GM23338 (cell line): ENCODE results near the gene CHN2. TPM values are rescaled to one million over a fixed set of nuclear protein-coding genes. Genes with fewer than 3 reads are reported as not detected.

Experiments
- ATAC-seq: fragments of 200-7000 bp; cut with Tn5 transposase; 3 replicates; pipeline ENCODE4 v1.9.1; 2020
- DNase-seq: peaks from one replicate; pipeline ENCODE4 v3.0.0-alpha.2; 2015; ENCODE audit warnings: low spot score
- H2AFZ ChIP-seq: fragments of 200-600 bp; sonication (generic); 2 replicates; pipeline ENCODE4 v1.8.0; 2016; ENCODE audit warnings: antibody characterized with exemption, mild to moderate bottlenecking, moderate library complexity
- H3F3A ChIP-seq: fragments of 200-600 bp; sonication (generic); replicated peaks from 2 replicates; pipeline ENCODE4 v1.8.0; 2017; ENCODE audit warnings: antibody characterized with exemption, mixed run types, low read depth
- H3K27ac ChIP-seq: fragments of 200-600 bp; sonication (generic); 2 replicates; pipeline ENCODE4 v1.6.1; 2016; ENCODE audit warnings: low read depth
- H3K27me3 ChIP-seq: fragments of 200-600 bp; sonication (generic); 2 replicates; pipeline ENCODE4 v1.8.0; 2016; ENCODE audit warnings: mild to moderate bottlenecking, mixed run types, moderate library complexity; ENCODE audit not compliant: insufficient read depth
- H3K36me3 ChIP-seq: fragments of 200-600 bp; sonication (generic); 2 replicates; pipeline ENCODE4 v1.8.0; 2016; ENCODE audit warnings: mild to moderate bottlenecking; ENCODE audit not compliant: insufficient read depth
- H3K4me1 ChIP-seq: fragments of 200-600 bp; sonication (generic); 2 replicates; pipeline ENCODE4 v1.8.0; 2016; ENCODE audit warnings: mild to moderate bottlenecking, moderate library complexity; ENCODE audit not compliant: insufficient read depth
- H3K4me2 ChIP-seq: fragments of 200-600 bp; sonication (generic); 2 replicates; pipeline ENCODE4 v1.7.1; 2017; ENCODE audit warnings: mixed run types
- H3K4me3 ChIP-seq: fragments of 200-600 bp; sonication (generic); 2 replicates; pipeline ENCODE4 v1.6.1; 2016; ENCODE audit warnings: mixed run types
- H3K79me2 ChIP-seq: fragments of 200-600 bp; sonication (generic); replicated peaks from 2 replicates; pipeline ENCODE4 v1.8.0; 2017; ENCODE audit warnings: mild to moderate bottlenecking; ENCODE audit not compliant: insufficient read depth
- H3K9me2 ChIP-seq: fragments of 200-600 bp; sonication (generic); 2 replicates; pipeline ENCODE4 v1.8.0; 2017; ENCODE audit not compliant: insufficient read depth
- H4K20me1 ChIP-seq: fragments of 200-600 bp; sonication (generic); replicated peaks from 2 replicates; pipeline ENCODE4 v1.8.0; 2017; ENCODE audit warnings: mild to moderate bottlenecking; ENCODE audit not compliant: insufficient read depth
- H3K27ac Mint-ChIP-seq: 2 replicates; pipeline ENCODE4 v1.8.0; 2020; ENCODE audit warnings: inconsistent platforms, mild to moderate bottlenecking, moderate library complexity, mixed read lengths
- H3K27me3 Mint-ChIP-seq: 3 replicates; pipeline ENCODE4 v1.8.0; 2022; ENCODE audit warnings: low read depth, mild to moderate bottlenecking, moderate library complexity, mixed read lengths, inconsistent platforms; ENCODE audit not compliant: insufficient read depth, poor library complexity
- H3K36me3 Mint-ChIP-seq: 3 replicates; pipeline ENCODE4 v1.8.0; 2021; ENCODE audit warnings: low read depth, mild to moderate bottlenecking, inconsistent platforms, moderate library complexity, mixed read lengths
- H3K4me1 Mint-ChIP-seq: 3 replicates; pipeline ENCODE4 v1.8.0; 2020; ENCODE audit warnings: mild to moderate bottlenecking, inconsistent platforms, mixed read lengths
- H3K4me3 Mint-ChIP-seq: 3 replicates; pipeline ENCODE4 v1.8.0; 2021; ENCODE audit warnings: moderate library complexity, mild to moderate bottlenecking, inconsistent platforms, mixed read lengths
- H3K9me3 Mint-ChIP-seq: 3 replicates; pipeline ENCODE4 v1.8.0; 2020; ENCODE audit warnings: moderate library complexity, mild to moderate bottlenecking, inconsistent platforms, mixed read lengths
- CREB1 ChIP-seq: fragments of 250-450 bp; sonication (Bioruptor Pico); IDR thresholded peaks from 2 replicates; pipeline ENCODE4 v1.5.0; 2020; ENCODE audit warnings: low read depth, mild to moderate bottlenecking, moderate library complexity
- EZH2 ChIP-seq: fragments of 200-600 bp; sonication (generic); IDR thresholded peaks from one replicate; pipeline ENCODE4 v1.8.0; 2017; ENCODE audit warnings: antibody characterized with exemption, mild to moderate bottlenecking, low read depth; ENCODE audit not compliant: unreplicated experiment
- EZH2phosphoT487 ChIP-seq: fragments of 200-600 bp; sonication (generic); IDR thresholded peaks from one replicate; pipeline ENCODE4 v1.8.1; 2018; ENCODE audit warnings: antibody characterized with exemption; ENCODE audit not compliant: unreplicated experiment
- JUNB ChIP-seq: IDR thresholded peaks from one replicate; pipeline ENCODE4 v1.6.1; 2016; ENCODE audit warnings: antibody characterized with exemption; ENCODE audit not compliant: unreplicated experiment
- NANOG ChIP-seq: IDR thresholded peaks from 2 replicates; pipeline ENCODE4 v1.6.1; 2016; ENCODE audit warnings: antibody characterized with exemption, borderline replicate concordance
- POLR2AphosphoS5 ChIP-seq: IDR thresholded peaks from 2 replicates; pipeline ENCODE4 v1.6.1; 2016; ENCODE audit warnings: antibody characterized with exemption, low read depth
- STAT1 ChIP-seq: IDR thresholded peaks from one replicate; pipeline ENCODE4 v1.6.1; 2016; ENCODE audit warnings: antibody characterized with exemption; ENCODE audit not compliant: unreplicated experiment
- ZNF114 ChIP-seq: fragments of 250-450 bp; sonication (Bioruptor Pico); IDR thresholded peaks from 2 replicates; pipeline ENCODE4 v1.5.0; 2020; ENCODE audit warnings: mild to moderate bottlenecking, moderate library complexity
- ZNF331 ChIP-seq: fragments of 250-450 bp; sonication (Bioruptor Pico); IDR thresholded peaks from 2 replicates; pipeline ENCODE4 v1.5.0; 2020; ENCODE audit warnings: low read depth, mild to moderate bottlenecking, moderate library complexity
- polyA plus RNA-seq: library from polyadenylated mRNA; unstranded; fragments of >200 nt; fragmentation: Nextera tagmentation; extraction: Ambion mirVana; gene quantifications from 2 replicates; pipeline ENCODE4 v1.2.1, GENCODE V29; 2016
- total RNA-seq: library from RNA; depleted of rRNA; stranded (reverse); fragments of >200 nt; shearing (Covaris generic); gene quantifications from 2 replicates; pipeline ENCODE4 v1.2.3, GENCODE V29; 2014
- TF ChIP-seq, protein P1 (sequence below): fragments of 250-450 bp; sonication (Bioruptor Pico); IDR thresholded peaks from 2 replicates; pipeline ENCODE4 v1.5.0; 2020; ENCODE audit warnings: mild to moderate bottlenecking, moderate library complexity
- TF ChIP-seq, protein P2 (sequence below), 2 experiments: fragments of 200-600 bp in 1 of 2; sonication (generic) in 1 of 2; conservative IDR thresholded peaks; 2 replicates each; pipeline versions ENCODE4 v1.5.1 to v1.6.1; 2016 to 2017; ENCODE audit warnings: antibody characterized with exemption in 2 of 2, low read depth in 2 of 2, mild to moderate bottlenecking in 2 of 2, moderate library complexity in 1 of 2
- TF ChIP-seq, protein P3 (sequence below): IDR thresholded peaks from 2 replicates; pipeline ENCODE4 v1.6.1; 2016; ENCODE audit warnings: antibody characterized with exemption
- TF ChIP-seq, protein P4 (sequence below): IDR thresholded peaks from one replicate; pipeline ENCODE4 v1.6.1; 2018; ENCODE audit warnings: antibody characterized with exemption; ENCODE audit not compliant: unreplicated experiment

The CHN2 gene
- total and polyA plus RNA-seq, 2 experiments from 2014 or later, result 6.1 to 7.5 TPM

DNA sequence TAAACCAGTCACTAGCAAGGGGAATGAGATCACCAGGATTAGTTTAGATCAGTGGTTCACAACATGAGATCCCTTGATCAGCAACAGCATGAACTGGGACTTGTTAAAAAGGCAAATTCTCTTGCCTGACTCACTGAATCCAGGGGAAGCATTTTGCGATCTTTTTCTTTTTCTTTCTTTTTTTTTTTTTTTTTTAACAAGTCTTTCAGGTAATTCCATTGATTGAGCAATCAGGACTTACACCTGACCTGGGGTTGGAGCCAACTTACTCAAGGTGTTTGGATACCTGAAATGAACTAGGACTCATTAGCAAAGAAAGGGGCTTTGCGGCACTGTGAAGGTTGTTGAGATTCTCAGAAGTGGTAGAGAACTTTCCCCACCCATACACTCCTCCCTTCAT lies 321.9 kb downstream of the CHN2 start:
- Histone ChIP-seq H3K4me2 (no peak overlapping the region), H3K4me3 (no peak overlapping the region), H3F3A (no peaks in the 10 kb centered on the region), H2AFZ (no peak overlapping the region), H3K9me2 (no peaks in the 10 kb centered on the region), H3K36me3 (no peaks in the 10 kb centered on the region), H3K4me1 (no peaks in the 10 kb centered on the region), H3K79me2 (no peaks in the 10 kb centered on the region), H3K27ac (no peak overlapping the region), H4K20me1 (no peaks in the 10 kb centered on the region), H3K27me3 (no peaks in the 10 kb centered on the region)
- TF ChIP-seq, protein P1, sequence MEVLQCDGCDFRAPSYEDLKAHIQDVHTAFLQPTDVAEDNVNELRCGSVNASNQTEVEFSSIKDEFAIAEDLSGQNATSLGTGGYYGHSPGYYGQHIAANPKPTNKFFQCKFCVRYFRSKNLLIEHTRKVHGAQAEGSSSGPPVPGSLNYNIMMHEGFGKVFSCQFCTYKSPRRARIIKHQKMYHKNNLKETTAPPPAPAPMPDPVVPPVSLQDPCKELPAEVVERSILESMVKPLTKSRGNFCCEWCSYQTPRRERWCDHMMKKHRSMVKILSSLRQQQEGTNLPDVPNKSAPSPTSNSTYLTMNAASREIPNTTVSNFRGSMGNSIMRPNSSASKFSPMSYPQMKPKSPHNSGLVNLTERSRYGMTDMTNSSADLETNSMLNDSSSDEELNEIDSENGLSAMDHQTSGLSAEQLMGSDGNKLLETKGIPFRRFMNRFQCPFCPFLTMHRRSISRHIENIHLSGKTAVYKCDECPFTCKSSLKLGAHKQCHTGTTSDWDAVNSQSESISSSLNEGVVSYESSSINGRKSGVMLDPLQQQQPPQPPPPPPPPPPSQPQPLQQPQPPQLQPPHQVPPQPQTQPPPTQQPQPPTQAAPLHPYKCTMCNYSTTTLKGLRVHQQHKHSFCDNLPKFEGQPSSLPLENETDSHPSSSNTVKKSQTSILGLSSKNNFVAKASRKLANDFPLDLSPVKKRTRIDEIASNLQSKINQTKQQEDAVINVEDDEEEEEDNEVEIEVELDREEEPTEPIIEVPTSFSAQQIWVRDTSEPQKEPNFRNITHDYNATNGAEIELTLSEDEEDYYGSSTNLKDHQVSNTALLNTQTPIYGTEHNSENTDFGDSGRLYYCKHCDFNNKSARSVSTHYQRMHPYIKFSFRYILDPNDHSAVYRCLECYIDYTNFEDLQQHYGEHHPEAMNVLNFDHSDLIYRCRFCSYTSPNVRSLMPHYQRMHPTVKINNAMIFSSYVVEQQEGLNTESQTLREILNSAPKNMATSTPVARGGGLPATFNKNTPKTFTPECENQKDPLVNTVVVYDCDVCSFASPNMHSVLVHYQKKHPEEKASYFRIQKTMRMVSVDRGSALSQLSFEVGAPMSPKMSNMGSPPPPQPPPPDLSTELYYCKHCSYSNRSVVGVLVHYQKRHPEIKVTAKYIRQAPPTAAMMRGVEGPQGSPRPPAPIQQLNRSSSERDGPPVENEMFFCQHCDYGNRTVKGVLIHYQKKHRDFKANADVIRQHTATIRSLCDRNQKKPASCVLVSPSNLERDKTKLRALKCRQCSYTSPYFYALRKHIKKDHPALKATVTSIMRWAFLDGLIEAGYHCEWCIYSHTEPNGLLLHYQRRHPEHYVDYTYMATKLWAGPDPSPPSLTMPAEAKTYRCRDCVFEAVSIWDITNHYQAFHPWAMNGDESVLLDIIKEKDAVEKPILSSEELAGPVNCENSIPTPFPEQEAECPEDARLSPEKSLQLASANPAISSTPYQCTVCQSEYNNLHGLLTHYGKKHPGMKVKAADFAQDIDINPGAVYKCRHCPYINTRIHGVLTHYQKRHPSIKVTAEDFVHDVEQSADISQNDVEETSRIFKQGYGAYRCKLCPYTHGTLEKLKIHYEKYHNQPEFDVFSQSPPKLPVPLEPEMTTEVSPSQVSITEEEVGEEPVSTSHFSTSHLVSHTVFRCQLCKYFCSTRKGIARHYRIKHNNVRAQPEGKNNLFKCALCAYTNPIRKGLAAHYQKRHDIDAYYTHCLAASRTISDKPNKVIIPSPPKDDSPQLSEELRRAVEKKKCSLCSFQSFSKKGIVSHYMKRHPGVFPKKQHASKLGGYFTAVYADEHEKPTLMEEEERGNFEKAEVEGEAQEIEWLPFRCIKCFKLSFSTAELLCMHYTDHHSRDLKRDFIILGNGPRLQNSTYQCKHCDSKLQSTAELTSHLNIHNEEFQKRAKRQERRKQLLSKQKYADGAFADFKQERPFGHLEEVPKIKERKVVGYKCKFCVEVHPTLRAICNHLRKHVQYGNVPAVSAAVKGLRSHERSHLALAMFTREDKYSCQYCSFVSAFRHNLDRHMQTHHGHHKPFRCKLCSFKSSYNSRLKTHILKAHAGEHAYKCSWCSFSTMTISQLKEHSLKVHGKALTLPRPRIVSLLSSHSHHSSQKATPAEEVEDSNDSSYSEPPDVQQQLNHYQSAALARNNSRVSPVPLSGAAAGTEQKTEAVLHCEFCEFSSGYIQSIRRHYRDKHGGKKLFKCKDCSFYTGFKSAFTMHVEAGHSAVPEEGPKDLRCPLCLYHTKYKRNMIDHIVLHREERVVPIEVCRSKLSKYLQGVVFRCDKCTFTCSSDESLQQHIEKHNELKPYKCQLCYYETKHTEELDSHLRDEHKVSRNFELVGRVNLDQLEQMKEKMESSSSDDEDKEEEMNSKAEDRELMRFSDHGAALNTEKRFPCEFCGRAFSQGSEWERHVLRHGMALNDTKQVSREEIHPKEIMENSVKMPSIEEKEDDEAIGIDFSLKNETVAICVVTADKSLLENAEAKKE (CRISPR knock-in tag), result no peak
- TF ChIP-seq ZNF114 (CRISPR knock-in tag) (no peak), POLR2AphosphoS5 (no peak), ZNF331 (CRISPR knock-in tag) (no peak), EZH2 (no peak), NANOG (no peak), JUNB (no peak), STAT1 (no peak), EZH2phosphoT487 (no peak), CREB1 (CRISPR knock-in tag) (no peak)
- TF ChIP-seq, protein P2, sequence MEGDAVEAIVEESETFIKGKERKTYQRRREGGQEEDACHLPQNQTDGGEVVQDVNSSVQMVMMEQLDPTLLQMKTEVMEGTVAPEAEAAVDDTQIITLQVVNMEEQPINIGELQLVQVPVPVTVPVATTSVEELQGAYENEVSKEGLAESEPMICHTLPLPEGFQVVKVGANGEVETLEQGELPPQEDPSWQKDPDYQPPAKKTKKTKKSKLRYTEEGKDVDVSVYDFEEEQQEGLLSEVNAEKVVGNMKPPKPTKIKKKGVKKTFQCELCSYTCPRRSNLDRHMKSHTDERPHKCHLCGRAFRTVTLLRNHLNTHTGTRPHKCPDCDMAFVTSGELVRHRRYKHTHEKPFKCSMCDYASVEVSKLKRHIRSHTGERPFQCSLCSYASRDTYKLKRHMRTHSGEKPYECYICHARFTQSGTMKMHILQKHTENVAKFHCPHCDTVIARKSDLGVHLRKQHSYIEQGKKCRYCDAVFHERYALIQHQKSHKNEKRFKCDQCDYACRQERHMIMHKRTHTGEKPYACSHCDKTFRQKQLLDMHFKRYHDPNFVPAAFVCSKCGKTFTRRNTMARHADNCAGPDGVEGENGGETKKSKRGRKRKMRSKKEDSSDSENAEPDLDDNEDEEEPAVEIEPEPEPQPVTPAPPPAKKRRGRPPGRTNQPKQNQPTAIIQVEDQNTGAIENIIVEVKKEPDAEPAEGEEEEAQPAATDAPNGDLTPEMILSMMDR (conservative IDR thresholded peaks at IDR 0.05; ENCODE audit: low read depth in 2 of 2), result no peak
- TF ChIP-seq, protein P3, sequence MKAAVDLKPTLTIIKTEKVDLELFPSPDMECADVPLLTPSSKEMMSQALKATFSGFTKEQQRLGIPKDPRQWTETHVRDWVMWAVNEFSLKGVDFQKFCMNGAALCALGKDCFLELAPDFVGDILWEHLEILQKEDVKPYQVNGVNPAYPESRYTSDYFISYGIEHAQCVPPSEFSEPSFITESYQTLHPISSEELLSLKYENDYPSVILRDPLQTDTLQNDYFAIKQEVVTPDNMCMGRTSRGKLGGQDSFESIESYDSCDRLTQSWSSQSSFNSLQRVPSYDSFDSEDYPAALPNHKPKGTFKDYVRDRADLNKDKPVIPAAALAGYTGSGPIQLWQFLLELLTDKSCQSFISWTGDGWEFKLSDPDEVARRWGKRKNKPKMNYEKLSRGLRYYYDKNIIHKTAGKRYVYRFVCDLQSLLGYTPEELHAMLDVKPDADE, result no peak
- TF ChIP-seq, protein P4, sequence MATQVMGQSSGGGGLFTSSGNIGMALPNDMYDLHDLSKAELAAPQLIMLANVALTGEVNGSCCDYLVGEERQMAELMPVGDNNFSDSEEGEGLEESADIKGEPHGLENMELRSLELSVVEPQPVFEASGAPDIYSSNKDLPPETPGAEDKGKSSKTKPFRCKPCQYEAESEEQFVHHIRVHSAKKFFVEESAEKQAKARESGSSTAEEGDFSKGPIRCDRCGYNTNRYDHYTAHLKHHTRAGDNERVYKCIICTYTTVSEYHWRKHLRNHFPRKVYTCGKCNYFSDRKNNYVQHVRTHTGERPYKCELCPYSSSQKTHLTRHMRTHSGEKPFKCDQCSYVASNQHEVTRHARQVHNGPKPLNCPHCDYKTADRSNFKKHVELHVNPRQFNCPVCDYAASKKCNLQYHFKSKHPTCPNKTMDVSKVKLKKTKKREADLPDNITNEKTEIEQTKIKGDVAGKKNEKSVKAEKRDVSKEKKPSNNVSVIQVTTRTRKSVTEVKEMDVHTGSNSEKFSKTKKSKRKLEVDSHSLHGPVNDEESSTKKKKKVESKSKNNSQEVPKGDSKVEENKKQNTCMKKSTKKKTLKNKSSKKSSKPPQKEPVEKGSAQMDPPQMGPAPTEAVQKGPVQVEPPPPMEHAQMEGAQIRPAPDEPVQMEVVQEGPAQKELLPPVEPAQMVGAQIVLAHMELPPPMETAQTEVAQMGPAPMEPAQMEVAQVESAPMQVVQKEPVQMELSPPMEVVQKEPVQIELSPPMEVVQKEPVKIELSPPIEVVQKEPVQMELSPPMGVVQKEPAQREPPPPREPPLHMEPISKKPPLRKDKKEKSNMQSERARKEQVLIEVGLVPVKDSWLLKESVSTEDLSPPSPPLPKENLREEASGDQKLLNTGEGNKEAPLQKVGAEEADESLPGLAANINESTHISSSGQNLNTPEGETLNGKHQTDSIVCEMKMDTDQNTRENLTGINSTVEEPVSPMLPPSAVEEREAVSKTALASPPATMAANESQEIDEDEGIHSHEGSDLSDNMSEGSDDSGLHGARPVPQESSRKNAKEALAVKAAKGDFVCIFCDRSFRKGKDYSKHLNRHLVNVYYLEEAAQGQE, result no peak
- Mint-ChIP-seq H3K4me1 (no peaks in the 10 kb centered on the region; the same call in 2 of the 3 replicates), H3K27ac (no peak overlapping the region), H3K36me3 (peaks cover 4% of the 10 kb centered on the region; the same call in 1 of the 3 replicates), H3K27me3 (no peaks in the 10 kb centered on the region), H3K4me3 (no peak overlapping the region), H3K9me3 (peaks cover 3% of the 10 kb centered on the region; the same call in 2 of the 3 replicates)
- DNase-seq, result no peak
- ATAC-seq, result no peak
